ENCODE results near the gene TRIM37. TPM values are rescaled to one million over a fixed set of nuclear protein-coding genes. Genes with fewer than 3 reads are reported as not detected.
"Not testable (repeated sequence)": the region's sequence is repeated elsewhere in the genome, so short reads cannot be mapped to it uniquely, and the experiment has no call there.

The TRIM37 gene
- total RNA-seq, 1 experiment from 2014 or later, result 38.9 TPM

DNA sequence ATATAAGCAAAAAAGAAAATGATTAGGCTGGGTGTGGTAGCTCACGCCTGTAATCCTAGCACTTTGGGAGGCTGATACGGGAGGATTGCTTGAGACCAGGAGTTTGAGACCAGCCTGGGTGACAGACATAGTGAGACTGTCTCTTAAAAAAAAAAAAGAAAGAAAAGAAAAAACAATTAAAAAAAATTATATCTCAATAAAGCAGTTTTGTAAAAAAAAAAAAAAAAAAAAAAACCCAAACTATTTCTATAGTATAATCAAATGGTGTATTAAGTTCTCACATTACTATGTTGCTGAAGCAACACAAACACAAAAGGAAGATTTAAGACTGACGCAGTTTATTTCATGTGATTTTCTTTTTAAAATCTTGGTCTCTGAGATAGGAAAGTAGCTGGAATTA, 140.5 kb downstream of the TRIM37 start:
- Mint-ChIP-seq H3K9me3 (ENCODE audit: unreplicated experiment) (no peaks in the 10 kb centered on the region), H3K27ac (ENCODE audit: low read depth, unreplicated experiment) (no peak overlapping the region), H3K27me3 (ENCODE audit: insufficient read depth, unreplicated experiment) (no peaks in the 10 kb centered on the region), H3K4me1 (ENCODE audit: insufficient read depth, unreplicated experiment) (no peaks in the 10 kb centered on the region), H3K4me3 (ENCODE audit: unreplicated experiment) (no peak overlapping the region), H3K36me3 (ENCODE audit: insufficient read depth, unreplicated experiment) (no peaks in the 10 kb centered on the region)
- intact Hi-C loops (cut with micrococcal nuclease), result no loop called here
- DNase-seq (ENCODE audit: unreplicated experiment), result no peak
- POLR2A ChIA-PET, result interaction anchor here (0.6 kb wide), 1 partner anchor 273 kb away, joined by 3 read pairs; the partner anchor contains the start of gene RAD51C
- CTCF ChIA-PET, result no interaction called here
- TF ChIP-seq, protein P1, sequence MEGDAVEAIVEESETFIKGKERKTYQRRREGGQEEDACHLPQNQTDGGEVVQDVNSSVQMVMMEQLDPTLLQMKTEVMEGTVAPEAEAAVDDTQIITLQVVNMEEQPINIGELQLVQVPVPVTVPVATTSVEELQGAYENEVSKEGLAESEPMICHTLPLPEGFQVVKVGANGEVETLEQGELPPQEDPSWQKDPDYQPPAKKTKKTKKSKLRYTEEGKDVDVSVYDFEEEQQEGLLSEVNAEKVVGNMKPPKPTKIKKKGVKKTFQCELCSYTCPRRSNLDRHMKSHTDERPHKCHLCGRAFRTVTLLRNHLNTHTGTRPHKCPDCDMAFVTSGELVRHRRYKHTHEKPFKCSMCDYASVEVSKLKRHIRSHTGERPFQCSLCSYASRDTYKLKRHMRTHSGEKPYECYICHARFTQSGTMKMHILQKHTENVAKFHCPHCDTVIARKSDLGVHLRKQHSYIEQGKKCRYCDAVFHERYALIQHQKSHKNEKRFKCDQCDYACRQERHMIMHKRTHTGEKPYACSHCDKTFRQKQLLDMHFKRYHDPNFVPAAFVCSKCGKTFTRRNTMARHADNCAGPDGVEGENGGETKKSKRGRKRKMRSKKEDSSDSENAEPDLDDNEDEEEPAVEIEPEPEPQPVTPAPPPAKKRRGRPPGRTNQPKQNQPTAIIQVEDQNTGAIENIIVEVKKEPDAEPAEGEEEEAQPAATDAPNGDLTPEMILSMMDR (IDR thresholded peaks at IDR 0.05; ENCODE audit: unreplicated experiment), result no peak
- BruUV-seq (replicated peaks), result no TSS peak

DNA sequence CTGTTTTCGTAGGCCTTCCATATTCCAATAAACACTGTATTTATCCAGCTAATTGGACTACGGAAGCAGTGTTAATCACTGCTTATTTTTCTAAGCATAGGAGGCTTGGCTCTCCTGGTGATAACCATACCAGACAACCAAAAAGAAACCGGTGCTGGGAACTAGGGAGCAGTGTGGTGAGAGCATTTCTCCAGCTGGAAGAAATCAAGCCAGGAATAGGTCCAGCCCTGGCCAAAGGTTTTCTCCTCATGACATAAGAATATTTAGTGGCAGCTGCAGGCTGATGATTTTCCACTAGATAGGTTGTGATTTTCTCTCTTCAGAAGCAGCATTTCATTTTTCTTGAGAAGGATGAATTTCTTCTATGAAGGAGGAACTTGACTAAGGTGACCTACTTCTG, 141.5 kb downstream of the TRIM37 start:
- ChIA-PET POLR2A (interaction anchor here (0.8 kb wide), 1 partner anchor 13 kb away, joined by 3 read pairs; no protein-coding TSS in a partner anchor), CTCF (no interaction called here)
- Mint-ChIP-seq H3K27ac (ENCODE audit: low read depth, unreplicated experiment) (no peak overlapping the region), H3K4me3 (ENCODE audit: unreplicated experiment) (no peak overlapping the region), H3K27me3 (ENCODE audit: insufficient read depth, unreplicated experiment) (no peaks in the 10 kb centered on the region), H3K9me3 (ENCODE audit: unreplicated experiment) (no peaks in the 10 kb centered on the region), H3K36me3 (ENCODE audit: insufficient read depth, unreplicated experiment) (no peaks in the 10 kb centered on the region), H3K4me1 (ENCODE audit: insufficient read depth, unreplicated experiment) (no peaks in the 10 kb centered on the region)
- no TSS peak for BruUV-seq (replicated peaks)
- intact Hi-C loops (cut with micrococcal nuclease), result no loop called here
- TF ChIP-seq, protein P1 (IDR thresholded peaks at IDR 0.05; ENCODE audit: unreplicated experiment), result no peak
- no peak for DNase-seq (ENCODE audit: unreplicated experiment)

DNA sequence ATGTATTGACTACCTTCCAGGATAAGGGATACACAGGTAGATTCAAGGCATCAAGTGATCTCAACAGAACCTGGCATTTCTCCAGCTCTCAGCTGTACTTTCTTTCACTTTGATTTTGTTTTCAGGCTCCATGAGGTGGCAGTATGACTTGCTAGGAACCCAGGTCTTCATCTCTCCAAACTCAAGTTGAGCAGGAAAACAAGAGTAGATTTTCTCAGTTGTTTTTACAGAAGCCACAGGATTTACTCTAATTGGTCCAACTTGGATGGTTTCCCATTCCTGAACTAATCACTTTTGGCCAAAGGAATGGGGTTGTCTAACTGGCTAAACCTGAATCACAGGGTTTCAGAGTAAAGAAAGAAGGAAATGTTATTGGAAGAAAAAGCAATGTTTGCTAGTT, 146.6 kb downstream of the TRIM37 start:
- Mint-ChIP-seq H3K4me1 (ENCODE audit: insufficient read depth, unreplicated experiment) (peaks cover 6% of the 10 kb centered on the region), H3K9me3 (ENCODE audit: unreplicated experiment) (no peaks in the 10 kb centered on the region), H3K27ac (ENCODE audit: low read depth, unreplicated experiment) (no peak overlapping the region), H3K36me3 (ENCODE audit: insufficient read depth, unreplicated experiment) (no peaks in the 10 kb centered on the region), H3K4me3 (ENCODE audit: unreplicated experiment) (no peak overlapping the region), H3K27me3 (ENCODE audit: insufficient read depth, unreplicated experiment) (no peaks in the 10 kb centered on the region)
- TF ChIP-seq, protein P1 (IDR thresholded peaks at IDR 0.05; ENCODE audit: unreplicated experiment), result peak; percentile 11
- POLR2A ChIA-PET, result interaction anchor here (1.1 kb wide), 1 partner anchor 32 kb away, joined by 4 read pairs; no protein-coding TSS in a partner anchor
- BruUV-seq (replicated peaks), result no TSS peak
- intact Hi-C loops (cut with micrococcal nuclease), result no loop called here
- DNase-seq (ENCODE audit: unreplicated experiment), result peak; percentile 60
- CTCF ChIA-PET, result interaction anchor here (0.5 to 1.1 kb wide), 4 partner anchors 45 to 596 kb away, joined by 3 to 6 read pairs (median 4); no protein-coding TSS in a partner anchor

DNA sequence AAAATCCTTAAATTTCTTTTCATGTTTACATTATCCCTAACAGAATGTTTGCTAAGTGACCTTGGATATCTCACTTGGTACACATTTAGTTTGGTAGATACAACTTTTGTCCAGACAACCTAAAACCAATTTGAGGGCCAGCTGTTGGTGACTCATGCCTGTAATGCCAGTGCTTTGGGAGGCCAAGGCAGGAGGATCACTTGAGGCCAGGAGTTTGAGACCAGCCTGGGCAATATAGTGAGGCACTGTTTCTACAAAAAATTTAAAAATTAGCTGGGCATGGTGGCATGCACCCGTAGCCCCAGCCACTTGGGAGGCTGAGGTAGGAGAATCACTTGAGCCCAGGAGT, 149.0 kb downstream of the TRIM37 start:
- H3K27ac Mint-ChIP-seq (ENCODE audit: low read depth, unreplicated experiment); POLR2A ChIA-PET; H3K36me3 Mint-ChIP-seq (ENCODE audit: insufficient read depth, unreplicated experiment); H3K4me1 Mint-ChIP-seq (ENCODE audit: insufficient read depth, unreplicated experiment); CTCF ChIA-PET; BruUV-seq (replicated peaks); H3K9me3 Mint-ChIP-seq (ENCODE audit: unreplicated experiment); H3K27me3 Mint-ChIP-seq (ENCODE audit: insufficient read depth, unreplicated experiment); DNase-seq (ENCODE audit: unreplicated experiment); H3K4me3 Mint-ChIP-seq (ENCODE audit: unreplicated experiment): not testable (repeated sequence)
- intact Hi-C loops (cut with micrococcal nuclease), result loop anchor here (5.0 kb wide), 1 partner anchor 45 kb away; no protein-coding TSS in a partner anchor
